AG08395 (cell line): Measurements from ENCODE around the gene FSHR.

Source experiments
- DNase-seq: peaks from one replicate; pipeline ENCODE4 v3.0.0; 2012; ENCODE audit warnings: mixed read lengths, low spot score

The FSHR gene

DNA sequence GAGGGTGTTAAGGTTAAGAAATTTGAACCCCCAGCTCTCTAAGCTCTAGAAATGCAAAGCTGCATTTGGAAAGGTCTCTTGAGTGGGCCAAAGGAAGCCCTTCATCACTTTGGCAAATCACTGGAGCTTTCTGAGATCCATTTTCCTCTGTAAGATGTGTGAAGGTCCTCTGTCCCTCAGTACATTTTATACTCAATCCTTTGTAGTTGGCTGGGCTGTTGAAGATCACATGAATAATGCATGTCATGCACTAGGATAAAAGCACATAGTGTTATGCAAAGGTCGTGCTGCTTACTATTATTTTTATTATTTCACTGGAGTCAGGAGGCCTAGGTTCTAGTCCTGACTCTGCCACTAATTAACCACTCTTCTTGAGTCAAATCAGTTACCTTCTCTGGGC is 124.9 kb downstream of the FSHR start:
- no peak for DNase-seq

DNA sequence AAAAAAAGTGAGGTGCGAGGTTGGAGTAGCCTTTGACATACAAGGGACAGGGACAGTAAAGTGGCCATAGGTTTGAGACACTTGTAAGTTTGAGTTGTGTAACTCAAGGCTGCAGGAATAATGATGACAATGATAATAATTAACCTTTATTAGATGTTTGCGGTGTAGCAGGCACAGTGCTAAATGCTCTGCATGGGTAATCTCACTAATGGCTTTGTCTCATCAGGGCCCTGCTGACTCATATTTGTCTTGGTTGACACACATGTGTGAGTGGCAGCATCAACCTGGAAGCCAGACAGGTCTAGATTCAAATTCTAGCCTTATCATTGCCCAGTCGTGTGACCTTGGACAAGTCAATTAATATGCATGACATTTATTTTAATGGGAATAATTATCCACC is 126.2 kb downstream of the FSHR start:
- DNase-seq = no peak

GRCh38 chr2:49026706-49027105 is 127.6 kb downstream of the FSHR start:
- DNase-seq = no peak

- no peak for DNase-seq
These were observed 133.0 kb downstream of the FSHR start for GRCh38 chr2:49021271-49021670.

DNA sequence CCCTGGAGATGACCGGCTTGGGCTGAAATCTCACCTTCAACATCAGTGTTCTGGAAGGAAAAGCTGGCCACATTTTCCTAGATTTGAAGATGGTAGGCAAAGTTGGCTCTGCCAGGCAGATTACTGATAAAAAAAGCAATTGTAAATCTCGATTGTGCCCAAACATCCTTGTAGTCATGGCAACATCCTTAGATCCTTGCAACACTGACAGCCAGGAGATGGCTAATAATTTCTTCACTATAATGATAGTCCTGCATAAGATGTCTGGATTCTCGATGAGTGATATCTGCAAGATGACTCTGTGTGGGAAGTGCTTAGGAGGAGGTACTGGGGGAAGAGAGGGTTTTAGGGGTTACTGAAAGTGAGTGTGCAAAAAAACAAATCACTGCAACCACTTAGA is 149.1 kb downstream of the FSHR start:
- no peak for DNase-seq

GRCh38 chr2:49004036-49004626 is 150.2 kb downstream of the FSHR start:
- no peak for DNase-seq

DNA sequence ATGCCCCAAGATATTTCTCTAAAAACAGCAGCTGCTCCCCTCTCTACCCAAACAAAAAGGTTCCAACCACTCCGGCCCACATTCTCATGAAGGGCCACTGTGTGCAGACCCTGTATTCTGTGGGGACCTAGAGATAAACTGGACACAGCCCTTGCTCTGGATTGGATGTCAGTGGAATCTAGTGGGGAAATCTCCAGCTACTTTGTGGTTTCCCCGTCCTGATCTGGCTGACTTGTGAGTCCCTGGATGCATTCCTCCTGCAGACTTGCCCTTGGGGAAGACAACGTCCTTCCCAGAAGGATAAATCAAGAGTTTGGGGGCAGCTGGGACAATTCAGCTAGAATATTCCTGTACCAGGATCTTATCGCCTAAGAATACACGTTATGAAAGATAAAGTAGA is 151.1 kb downstream of the FSHR start:
- DNase-seq = peak; percentile 11

GRCh38 chr2:49002750-49003149 is 151.6 kb downstream of the FSHR start:
- peak; percentile 49 for DNase-seq

DNA sequence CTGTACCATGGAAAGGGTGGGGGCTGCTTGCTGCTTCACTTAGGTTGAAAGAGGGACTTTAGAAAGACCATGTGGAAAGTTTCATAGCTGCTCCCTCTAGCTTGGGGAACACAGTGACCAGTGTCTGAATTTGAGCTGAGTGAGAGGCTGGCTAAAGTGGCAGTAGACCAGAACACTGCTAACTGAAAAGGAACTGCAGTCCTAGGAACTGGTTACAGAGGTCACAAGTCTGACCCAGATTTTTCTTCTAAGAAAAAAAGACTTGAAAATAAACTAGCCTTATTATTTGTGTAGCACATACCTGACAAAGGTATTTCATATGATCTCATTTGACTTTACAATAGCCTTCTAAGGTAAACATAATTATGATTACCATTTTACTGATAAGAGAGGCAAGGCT is 153.6 kb downstream of the FSHR start:
- no peak for DNase-seq

DNA sequence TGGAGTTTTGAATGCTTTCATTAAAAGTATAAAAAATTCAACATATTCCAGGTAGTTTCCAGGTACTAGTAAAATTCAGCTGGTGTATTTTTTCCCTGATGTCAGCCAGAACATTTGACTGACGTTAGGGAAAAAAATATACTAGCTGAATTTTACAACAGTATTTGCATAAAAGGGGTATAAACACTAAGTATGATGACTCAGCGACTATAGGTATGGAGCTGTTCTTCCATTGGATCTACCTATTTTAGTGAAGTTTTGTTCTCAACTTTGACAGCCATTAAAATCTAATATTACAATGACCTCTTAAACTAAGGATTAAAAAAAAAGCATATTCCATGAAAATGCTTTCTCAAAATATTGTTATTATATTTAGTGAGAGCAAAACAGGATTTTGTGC is 155.9 kb downstream of the FSHR start:
- no peak for DNase-seq

GRCh38 chr2:48993576-48993975 is 160.7 kb downstream of the FSHR start:
- no peak for DNase-seq

- no peak for DNase-seq
These were observed 162.7 kb downstream of the FSHR start for GRCh38 chr2:48991415-48992131.

DNA sequence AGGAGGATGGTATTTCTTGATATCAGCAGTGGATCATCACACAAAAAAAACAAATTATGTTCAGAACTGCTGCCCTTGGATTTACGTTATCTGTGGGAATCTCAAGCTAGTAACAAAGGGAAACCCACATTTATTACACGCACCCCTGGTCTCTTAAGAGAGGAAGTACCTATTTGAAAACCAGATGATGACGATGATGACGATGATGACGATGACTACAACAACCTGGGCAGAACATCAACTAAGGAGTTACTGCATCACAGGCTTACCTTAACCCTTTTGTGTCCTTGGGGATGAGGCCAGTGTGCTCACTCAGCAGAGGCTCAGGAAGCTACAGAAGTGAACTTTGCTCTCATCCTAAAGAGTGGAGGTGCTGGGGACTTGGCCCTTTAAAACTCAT is 169.4 kb downstream of the FSHR start:
- DNase-seq = no peak

GRCh38 chr2:48983551-48983950 is 170.8 kb downstream of the FSHR start:
- no peak for DNase-seq

- no peak for DNase-seq
These were observed 171.4 kb downstream of the FSHR start for GRCh38 chr2:48982887-48983435.

DNA sequence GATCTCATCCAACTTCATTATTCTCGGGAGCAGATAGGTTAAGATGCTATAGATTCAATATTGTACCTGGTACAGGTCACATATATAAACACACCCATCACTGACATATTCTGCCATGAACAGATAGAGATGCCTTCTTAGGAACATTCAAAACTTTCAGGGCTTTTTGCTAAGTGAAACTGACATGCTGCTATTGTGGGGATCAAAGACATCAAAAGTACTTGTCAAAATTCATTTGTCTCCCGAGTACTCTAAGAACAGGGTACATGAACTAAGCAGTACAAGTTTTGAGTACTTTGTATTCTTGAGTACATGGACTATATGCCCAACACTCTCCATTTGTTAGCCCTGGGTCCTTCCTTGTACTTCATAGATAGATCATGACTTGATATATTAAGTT is 173.5 kb downstream of the FSHR start:
- DNase-seq = no peak

DNA sequence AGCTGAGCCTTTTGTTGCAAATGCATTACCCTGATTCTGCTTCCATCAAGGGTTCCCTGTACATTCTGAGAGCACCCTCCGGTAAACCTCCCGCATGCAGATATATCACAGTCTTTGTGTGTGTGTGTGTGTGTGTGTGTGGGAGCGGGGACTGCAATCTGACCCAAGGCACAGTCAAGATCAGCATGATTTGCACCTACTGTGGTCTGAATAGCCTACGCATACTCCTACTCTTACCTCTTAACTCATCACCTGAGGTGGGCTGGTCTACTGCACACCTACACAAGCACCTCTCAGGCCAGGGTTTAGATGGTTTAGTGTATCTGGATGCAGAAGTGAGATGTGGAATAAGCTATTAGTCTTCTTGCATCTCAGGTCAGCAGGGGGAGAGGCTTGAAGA is 174.6 kb downstream of the FSHR start:
- no peak for DNase-seq

DNA sequence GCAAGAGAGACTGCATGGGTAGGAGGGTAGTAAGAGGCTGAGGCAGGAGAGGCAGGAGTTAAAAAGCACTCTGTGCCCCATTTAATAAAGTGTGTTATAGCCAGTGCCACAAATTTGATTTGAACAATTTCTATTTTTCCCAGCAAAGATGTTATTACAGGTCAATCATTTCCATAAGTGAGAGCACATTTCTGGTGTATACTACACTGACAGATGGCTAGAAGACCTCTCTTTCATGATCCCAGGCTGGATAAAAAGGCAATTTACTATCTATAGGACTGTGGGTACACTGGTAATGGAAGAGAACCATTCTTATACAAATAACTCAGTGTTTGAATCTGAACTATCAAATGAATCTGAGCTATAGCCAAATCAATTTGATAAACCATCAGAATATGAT is 176.2 kb downstream of the FSHR start:
- no peak for DNase-seq

GRCh38 chr2:48971801-48972200 is 182.5 kb downstream of the FSHR start:
- DNase-seq = no peak

GRCh38 chr2:48968011-48968410 is 186.3 kb downstream of the FSHR start:
- no peak for DNase-seq

GRCh38 chr2:48965204-48965603 is 189.1 kb downstream of the FSHR start:
- DNase-seq = no peak

- no peak for DNase-seq
These were observed 193.3 kb downstream of the FSHR start for GRCh38 chr2:48961009-48961408.

DNA sequence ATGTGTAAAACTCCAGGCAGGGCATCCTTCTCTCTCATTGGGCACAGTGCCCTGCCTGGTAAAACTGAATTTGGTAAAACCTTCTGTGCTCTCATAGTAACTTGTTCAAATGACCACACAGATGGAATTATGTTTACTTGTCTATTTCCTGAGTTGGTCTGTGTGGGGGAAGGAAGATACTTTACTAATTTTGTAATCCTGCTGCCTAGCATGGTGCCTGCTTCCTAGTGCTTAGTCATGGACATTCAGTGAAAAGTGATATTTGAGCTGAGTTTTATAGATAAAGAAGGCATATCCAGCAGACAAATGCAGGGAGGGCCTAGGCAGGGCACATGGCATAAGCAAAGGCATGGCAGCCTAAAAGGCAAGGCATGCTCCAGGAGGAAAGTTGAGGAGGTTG is 199.4 kb downstream of the FSHR start:
- DNase-seq = no peak

GRCh38 chr2:48954311-48954710 is 200.0 kb downstream of the FSHR start:
- no peak for DNase-seq
